ENCODE measurements around the gene ELK3.

ELK3 gene

GRCh38 chr12:96223411-96224218 is 29.4 kb downstream of the ELK3 start:
- CTCF ChIA-PET, result interaction anchor here (0.6 to 1.2 kb wide), 2 partner anchors 8 to 639 kb away, joined by 3 to 11 read pairs; no protein-coding TSS in a partner anchor
- H3K27ac ChIP-seq (ENCODE audit: extremely low read depth, low read depth, low read length), result no peak overlapping the region
- H3K4me3 ChIP-seq (ENCODE audit: low read depth, low read length), result no peak overlapping the region
- H3K36me3 ChIP-seq (ENCODE audit: control insufficient read depth in 2 of 2, insufficient read depth in 1 of 2, low read length in 2 of 2), result peaks cover 0 to 11% of the 10 kb centered on the region in 2 experiments; a peak in 1 of 3 replicates
- TF ChIP-seq ZNF548 (tag by site-specific recombination; IDR thresholded peaks at IDR 0.05) (no peak), ZNF350 (tag by site-specific recombination; IDR thresholded peaks at IDR 0.05) (no peak), ZNF791 (tag by site-specific recombination; IDR thresholded peaks at IDR 0.05) (no peak), ZNF133 (tag by site-specific recombination; IDR thresholded peaks at IDR 0.05) (no peak), ZNF473 (tag by site-specific recombination; IDR thresholded peaks at IDR 0.05) (no peak), ZNF629 (tag by site-specific recombination; IDR thresholded peaks at IDR 0.05) (no peak), ZNF184 (tag by site-specific recombination; IDR thresholded peaks at IDR 0.05) (no peak), ZNF114 (tag by site-specific recombination; IDR thresholded peaks at IDR 0.05) (no peak), ZNF654 (tag by site-specific recombination; IDR thresholded peaks at IDR 0.05; ENCODE audit: low read depth) (no peak), ZNF175 (tag by site-specific recombination; IDR thresholded peaks at IDR 0.05) (no peak), CTCF (tag by site-specific recombination; IDR thresholded peaks at IDR 0.05) (no peak)
- TF ChIP-seq, protein P1, sequence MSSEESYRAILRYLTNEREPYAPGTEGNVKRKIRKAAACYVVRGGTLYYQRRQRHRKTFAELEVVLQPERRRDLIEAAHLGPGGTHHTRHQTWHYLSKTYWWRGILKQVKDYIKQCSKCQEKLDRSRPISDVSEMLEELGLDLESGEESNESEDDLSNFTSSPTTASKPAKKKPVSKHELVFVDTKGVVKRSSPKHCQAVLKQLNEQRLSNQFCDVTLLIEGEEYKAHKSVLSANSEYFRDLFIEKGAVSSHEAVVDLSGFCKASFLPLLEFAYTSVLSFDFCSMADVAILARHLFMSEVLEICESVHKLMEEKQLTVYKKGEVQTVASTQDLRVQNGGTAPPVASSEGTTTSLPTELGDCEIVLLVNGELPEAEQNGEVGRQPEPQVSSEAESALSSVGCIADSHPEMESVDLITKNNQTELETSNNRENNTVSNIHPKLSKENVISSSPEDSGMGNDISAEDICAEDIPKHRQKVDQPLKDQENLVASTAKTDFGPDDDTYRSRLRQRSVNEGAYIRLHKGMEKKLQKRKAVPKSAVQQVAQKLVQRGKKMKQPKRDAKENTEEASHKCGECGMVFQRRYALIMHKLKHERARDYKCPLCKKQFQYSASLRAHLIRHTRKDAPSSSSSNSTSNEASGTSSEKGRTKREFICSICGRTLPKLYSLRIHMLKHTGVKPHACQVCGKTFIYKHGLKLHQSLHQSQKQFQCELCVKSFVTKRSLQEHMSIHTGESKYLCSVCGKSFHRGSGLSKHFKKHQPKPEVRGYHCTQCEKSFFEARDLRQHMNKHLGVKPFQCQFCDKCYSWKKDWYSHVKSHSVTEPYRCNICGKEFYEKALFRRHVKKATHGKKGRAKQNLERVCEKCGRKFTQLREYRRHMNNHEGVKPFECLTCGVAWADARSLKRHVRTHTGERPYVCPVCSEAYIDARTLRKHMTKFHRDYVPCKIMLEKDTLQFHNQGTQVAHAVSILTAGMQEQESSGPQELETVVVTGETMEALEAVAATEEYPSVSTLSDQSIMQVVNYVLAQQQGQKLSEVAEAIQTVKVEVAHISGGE (tag by site-specific recombination; conservative IDR thresholded peaks at IDR 0.05; ENCODE audit: low read depth), result no peak
- TF ChIP-seq, protein P2, sequence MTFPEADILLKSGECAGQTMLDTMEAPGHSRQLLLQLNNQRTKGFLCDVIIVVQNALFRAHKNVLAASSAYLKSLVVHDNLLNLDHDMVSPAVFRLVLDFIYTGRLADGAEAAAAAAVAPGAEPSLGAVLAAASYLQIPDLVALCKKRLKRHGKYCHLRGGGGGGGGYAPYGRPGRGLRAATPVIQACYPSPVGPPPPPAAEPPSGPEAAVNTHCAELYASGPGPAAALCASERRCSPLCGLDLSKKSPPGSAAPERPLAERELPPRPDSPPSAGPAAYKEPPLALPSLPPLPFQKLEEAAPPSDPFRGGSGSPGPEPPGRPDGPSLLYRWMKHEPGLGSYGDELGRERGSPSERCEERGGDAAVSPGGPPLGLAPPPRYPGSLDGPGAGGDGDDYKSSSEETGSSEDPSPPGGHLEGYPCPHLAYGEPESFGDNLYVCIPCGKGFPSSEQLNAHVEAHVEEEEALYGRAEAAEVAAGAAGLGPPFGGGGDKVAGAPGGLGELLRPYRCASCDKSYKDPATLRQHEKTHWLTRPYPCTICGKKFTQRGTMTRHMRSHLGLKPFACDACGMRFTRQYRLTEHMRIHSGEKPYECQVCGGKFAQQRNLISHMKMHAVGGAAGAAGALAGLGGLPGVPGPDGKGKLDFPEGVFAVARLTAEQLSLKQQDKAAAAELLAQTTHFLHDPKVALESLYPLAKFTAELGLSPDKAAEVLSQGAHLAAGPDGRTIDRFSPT (tag by site-specific recombination; IDR thresholded peaks at IDR 0.05), result no peak
- TF ChIP-seq, protein P3, sequence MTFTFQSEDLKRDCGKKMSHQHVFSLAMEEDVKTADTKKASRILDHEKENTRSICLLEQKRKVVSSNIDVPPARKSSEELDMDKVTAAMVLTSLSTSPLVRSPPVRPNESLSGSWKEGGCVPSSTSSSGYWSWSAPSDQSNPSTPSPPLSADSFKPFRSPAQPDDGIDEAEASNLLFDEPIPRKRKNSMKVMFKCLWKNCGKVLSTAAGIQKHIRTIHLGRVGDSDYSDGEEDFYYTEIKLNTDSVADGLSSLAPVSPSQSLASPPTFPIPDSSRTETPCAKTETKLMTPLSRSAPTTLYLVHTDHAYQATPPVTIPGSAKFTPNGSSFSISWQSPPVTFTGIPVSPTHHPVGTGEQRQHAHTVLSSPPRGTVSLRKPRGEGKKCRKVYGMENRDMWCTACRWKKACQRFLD (tag by site-specific recombination; IDR thresholded peaks at IDR 0.05), result no peak
- no peaks in the 10 kb centered on the region for H3K4me1 ChIP-seq (ENCODE audit: control insufficient read depth, insufficient read depth, low read length)
- POLR2A ChIA-PET, result no interaction called here
- no peaks in the 10 kb centered on the region for H3K9me3 ChIP-seq (ENCODE audit: control insufficient read depth, insufficient read depth, low read depth, low read length)

- Histone ChIP-seq H3K27ac (ENCODE audit: extremely low read depth, low read depth, low read length) (no peak overlapping the region), H3K4me3 (ENCODE audit: low read depth, low read length) (no peak overlapping the region), H3K36me3 (ENCODE audit: control insufficient read depth in 2 of 2, insufficient read depth in 1 of 2, low read length in 2 of 2) (peaks cover 0 to 11% of the 10 kb centered on the region in 2 experiments; a peak in 1 of 3 replicates), H3K4me1 (ENCODE audit: control insufficient read depth, insufficient read depth, low read length) (no peaks in the 10 kb centered on the region), H3K9me3 (ENCODE audit: control insufficient read depth, insufficient read depth, low read depth, low read length) (no peaks in the 10 kb centered on the region)
- TF ChIP-seq ZNF791 (tag by site-specific recombination; IDR thresholded peaks at IDR 0.05) (no peak), BCL11B (tag by site-specific recombination; IDR thresholded peaks at IDR 0.05; ENCODE audit: low read depth) (no peak)
- ChIA-PET POLR2A (no interaction called here), CTCF (interaction anchor here (0.6 to 1.2 kb wide), 2 partner anchors 9 to 640 kb away, joined by 3 to 11 read pairs; no protein-coding TSS in a partner anchor)
Measured at GRCh38 chr12:96224219-96224615, 30.0 kb downstream of the ELK3 start.

Data from HEK293 (cell line).